ENCODE data around the gene CEP162.
"Not testable (repeated sequence)": the region's sequence is repeated elsewhere in the genome, so short reads cannot be mapped to it uniquely, and the experiment has no call there.

CEP162 gene

DNA sequence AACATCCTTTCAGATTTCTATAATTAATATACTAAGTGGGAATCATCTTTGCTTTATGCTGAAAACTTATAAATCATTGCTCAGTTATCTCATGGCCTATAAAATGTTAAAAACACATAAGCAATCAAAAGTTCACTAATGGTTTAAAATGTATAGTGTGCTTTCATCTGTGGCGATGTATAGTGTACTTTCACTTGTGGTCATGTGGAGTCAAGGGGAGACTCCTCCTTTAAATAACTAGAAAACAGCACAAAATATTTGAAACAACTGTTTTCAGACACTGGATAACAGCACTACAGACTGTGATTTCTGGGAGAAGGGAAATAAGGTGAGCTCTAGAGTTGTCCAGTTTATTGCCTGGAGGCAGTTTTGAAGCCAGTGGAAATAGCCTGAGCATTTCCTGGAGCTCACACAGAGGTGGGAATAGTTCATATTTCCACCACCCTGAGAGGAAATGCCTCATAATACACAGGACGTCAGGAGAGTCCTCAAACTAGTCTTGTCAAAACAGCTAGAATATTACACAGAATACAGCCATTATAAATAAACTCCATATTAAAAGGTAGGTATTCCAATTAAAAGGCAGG lies 89.4 kb downstream of the CEP162 start:
- FAIRE-seq: no peak

GRCh38 chr6:84137051-84137375 lies 90.4 kb downstream of the CEP162 start:
- FAIRE-seq: no peak

- no peak for FAIRE-seq
Measured at GRCh38 chr6:84136364-84137050, 90.9 kb downstream of the CEP162 start.

GRCh38 chr6:84135291-84135690 lies 92.2 kb downstream of the CEP162 start:
- FAIRE-seq: no peak

GRCh38 chr6:84133385-84133784 lies 94.1 kb downstream of the CEP162 start:
- not testable (repeated sequence) for FAIRE-seq

DNA sequence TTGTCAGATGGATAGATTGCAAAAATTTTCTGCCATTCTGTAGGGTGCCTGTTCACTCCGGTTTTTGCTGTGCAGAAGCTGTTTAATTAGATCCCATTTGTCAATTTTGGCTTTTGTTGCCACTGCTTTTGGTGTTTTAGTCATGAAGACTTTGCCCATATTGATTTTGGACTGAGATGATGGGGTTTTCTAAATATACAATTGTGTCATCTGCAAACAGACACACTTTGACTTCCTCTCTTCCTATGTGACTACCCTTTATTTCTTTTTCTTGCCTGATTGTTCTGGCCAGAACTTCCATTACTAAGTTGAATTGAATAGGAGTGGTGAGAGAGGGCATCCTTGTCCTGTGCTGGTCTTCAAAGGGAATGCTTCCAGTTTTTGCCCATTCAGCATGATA lies 97.9 kb downstream of the CEP162 start:
- not testable (repeated sequence) for FAIRE-seq

GRCh38 chr6:84123186-84123585 lies 104.3 kb downstream of the CEP162 start:
- no peak for FAIRE-seq

DNA sequence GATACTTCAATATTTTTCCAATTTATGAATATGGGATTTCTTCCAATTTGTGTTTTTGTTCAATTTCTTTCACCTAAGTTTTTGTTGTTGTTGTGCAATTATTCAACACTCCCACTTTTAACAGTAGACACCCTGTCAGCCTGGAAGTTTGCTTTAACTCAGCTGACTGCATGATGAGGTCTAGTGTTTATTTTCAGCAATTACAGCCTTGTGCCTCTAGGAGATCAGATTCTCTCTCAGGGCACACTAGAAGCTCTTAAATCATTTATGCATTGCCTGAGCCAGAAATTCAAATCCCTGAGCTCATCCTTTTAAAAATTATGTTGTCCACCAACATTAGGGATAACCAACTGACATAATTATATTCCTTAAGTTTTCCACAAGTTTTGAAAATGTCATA lies 108.2 kb downstream of the CEP162 start:
- no peak for FAIRE-seq

GRCh38 chr6:84118191-84118590 lies 109.3 kb downstream of the CEP162 start:
- FAIRE-seq: no peak

- FAIRE-seq: not testable (repeated sequence)
Measured at GRCh38 chr6:84114933-84115594, 112.4 kb downstream of the CEP162 start.

DNA sequence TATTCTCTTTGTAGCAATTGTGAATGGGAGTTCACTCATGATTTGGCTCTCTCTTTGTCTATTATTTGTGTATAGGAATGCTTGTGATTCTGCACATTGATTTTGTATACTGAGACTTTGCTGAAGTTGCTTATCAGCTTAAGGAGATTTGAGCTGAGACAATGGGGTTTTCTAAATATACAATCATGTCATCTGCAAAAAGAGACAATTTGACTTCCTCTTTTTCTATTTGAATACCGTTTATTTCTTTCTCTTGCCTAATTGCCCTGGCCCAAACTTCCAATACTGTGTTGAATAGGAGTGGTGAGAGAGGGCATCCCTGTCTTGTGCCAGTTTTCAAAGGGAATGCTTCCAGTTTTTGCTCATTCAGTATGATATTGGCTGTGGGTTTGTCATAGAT lies 116.1 kb downstream of the CEP162 start:
- not testable (repeated sequence) for FAIRE-seq

GRCh38 chr6:84107495-84107894 lies 119.9 kb downstream of the CEP162 start:
- no peak for FAIRE-seq

DNA sequence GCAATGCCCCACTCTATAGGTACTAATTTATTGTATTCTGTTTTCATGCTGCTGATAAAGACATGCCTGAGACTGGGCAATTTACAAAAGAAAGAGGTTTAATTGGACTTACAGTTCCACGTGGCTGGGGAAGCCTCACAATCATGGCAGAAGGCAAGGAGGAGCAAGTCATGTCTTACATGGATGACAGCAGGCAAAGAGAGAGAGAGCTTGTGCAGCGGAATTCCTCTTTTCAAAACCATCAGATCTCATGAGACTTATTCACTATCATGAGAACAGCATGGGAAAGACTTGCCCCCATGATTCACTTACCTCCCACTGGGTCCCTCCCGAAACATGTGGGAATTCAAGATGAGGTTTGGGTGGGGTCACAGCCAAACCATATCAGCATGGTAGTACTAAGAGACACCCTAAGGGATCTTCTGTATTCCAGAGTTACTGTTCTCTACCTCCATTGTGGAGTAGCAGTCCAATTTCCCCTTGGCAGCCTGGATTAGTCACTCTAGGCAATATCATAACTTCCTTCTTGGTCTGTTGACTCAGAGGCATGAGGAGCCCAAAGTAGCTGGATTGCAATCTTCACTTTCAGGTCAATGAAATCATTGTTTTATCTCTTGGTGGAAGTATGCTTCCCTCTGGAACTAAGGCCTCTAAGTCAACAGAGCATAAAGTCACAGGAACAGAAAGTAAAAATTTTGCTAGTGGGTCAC lies 122.1 kb downstream of the CEP162 start:
- FAIRE-seq: not testable (repeated sequence)

GRCh38 chr6:84103029-84103428 lies 124.4 kb downstream of the CEP162 start:
- FAIRE-seq: no peak

GRCh38 chr6:84095156-84095555 lies 132.3 kb downstream of the CEP162 start:
- no peak for FAIRE-seq

DNA sequence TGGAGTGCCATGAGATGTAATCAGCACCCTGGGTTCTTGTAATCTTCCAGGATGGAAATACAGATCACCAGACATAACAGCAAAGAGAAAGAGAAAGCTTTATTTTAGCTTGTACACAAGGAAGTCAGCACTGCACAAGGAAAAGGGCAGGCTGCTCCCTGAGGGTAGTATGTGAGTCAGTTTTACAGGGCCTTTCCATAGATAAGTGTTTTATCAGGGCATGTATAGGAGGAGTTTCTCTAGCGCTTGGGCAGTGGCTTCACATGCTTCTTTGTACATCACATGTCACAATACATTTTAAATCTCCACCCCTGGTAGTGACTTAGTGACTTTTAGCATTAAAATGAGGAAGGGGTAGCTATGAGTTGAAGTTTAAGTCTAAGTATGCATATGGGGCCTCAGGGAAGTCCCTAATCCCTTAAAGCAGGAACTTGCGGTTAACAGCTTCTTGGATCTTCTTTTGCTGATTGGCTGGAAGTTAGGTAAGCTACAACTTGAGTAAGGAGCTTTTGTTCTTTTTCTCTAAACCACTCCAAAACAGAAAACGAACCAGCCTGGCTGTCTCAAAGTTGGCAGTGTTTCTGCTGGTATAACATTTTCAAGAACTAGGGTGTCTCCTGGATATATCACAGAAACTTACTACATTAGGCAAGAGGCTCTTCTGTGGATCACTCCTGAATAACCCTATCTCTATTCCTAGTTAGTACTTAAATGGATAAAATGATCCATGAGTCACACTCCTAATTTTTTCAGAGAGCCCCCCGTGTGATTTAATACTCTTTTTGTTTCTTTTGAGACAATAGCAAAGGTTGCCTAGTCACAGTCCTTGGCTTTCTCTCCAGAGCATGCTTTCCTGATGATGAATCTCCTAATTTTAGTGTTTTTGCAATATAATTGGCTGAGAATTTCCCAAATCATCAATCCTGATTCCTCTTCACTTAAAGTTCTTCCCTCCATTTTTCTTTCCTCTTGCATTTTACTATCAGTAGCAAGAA lies 133.7 kb downstream of the CEP162 start:
- no peak for FAIRE-seq

- no peak for FAIRE-seq
Measured at GRCh38 chr6:84089552-84089951, 137.9 kb downstream of the CEP162 start.

GRCh38 chr6:84089081-84089480 lies 138.4 kb downstream of the CEP162 start:
- FAIRE-seq: no peak

- FAIRE-seq: no peak
Measured at GRCh38 chr6:84086545-84087429, 140.7 kb downstream of the CEP162 start.

GRCh38 chr6:84086056-84086455 lies 141.4 kb downstream of the CEP162 start:
- FAIRE-seq: no peak

DNA sequence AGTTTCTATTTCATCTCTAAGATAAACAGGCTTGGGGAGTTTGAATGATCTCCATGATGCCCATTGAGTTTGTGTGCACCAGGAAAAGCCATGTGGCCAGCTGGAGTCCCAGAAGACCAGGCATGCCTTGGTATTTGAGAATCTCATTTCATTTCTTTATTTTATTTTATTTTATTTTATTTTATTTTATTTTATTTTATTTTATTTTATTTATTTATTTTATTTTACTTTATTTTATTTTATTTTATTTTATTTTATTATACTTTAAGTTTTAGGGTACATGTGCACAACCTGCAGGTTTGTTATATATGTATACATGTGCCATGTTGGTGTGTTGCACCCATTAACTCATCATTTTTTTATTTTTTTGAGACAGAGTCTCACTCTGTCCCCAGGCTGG lies 142.7 kb downstream of the CEP162 start:
- FAIRE-seq: not testable (repeated sequence)

Measured in islet of Langerhans (tissue), 1 donor.